ENCODE results near the gene VPS52.

DNA sequence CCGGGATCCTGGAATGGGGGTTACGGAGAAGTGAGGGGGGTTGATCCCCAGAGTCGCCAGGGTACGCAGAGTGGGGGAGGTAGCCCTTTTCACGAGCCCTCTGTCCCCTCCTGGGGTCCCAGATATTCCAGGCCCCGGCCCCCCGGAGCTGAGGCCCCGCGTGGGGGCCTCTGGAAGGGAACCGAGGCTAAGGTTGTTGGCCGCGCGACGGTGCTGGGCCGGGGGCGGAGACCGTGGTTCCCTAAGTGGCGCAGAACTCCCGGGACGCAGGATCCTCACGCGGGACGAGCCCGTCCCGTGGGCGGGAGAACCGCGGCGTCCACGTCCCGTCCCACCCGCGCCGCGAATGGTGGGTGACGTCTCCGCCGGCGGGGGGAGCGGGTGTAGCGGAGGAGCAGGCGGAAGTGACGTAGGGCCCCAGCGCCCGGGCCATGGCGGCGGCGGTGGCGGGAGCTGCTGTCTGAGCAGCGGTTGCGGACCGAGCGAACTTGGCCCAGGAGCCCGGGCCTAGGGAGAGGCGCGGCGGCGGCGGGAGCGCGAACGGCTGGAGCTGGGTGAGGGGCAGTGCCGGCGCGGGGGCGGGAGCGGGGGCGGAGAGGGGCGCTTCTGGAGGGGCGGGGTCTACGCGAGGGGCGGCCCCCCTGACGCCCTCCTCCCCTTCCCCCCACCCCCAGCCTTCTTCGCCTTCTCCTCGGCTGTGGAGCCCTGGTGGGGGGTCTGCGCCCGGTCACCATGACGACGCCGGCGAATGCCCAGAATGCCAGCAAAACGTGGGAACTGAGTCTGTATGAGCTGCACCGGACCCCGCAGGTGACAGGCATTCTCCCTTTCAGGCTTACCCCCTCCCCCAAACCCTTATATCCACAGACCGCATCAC is 63.3 kb downstream of the VPS52 start, which contains the start of gene RING1:
- TF ChIP-seq, protein P1, sequence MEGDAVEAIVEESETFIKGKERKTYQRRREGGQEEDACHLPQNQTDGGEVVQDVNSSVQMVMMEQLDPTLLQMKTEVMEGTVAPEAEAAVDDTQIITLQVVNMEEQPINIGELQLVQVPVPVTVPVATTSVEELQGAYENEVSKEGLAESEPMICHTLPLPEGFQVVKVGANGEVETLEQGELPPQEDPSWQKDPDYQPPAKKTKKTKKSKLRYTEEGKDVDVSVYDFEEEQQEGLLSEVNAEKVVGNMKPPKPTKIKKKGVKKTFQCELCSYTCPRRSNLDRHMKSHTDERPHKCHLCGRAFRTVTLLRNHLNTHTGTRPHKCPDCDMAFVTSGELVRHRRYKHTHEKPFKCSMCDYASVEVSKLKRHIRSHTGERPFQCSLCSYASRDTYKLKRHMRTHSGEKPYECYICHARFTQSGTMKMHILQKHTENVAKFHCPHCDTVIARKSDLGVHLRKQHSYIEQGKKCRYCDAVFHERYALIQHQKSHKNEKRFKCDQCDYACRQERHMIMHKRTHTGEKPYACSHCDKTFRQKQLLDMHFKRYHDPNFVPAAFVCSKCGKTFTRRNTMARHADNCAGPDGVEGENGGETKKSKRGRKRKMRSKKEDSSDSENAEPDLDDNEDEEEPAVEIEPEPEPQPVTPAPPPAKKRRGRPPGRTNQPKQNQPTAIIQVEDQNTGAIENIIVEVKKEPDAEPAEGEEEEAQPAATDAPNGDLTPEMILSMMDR (IDR thresholded peaks at IDR 0.05), result no peak
- TF ChIP-seq EZH2 (IDR thresholded peaks at IDR 0.05), result no peak
